NCI-H2196 (cell line): ENCODE measurements around the gene GRID2IP.
"Not testable (repeated sequence)": the region's sequence is repeated elsewhere in the genome, so short reads cannot be mapped to it uniquely, and the experiment has no call there.

Experiments
- DNase-seq: peaks from one replicate; lab custom pipeline; 2025; ENCODE audit not compliant: unreplicated experiment; lab: John Stamatoyannopoulos, UW

Gene GRID2IP

GRCh38 chr7:6551016-6551511 lies at the start of gene GRID2IP:
Gene GRID2IP (minus strand): TSS chr7:6551461. CDS start chr7:6551436, 25 bp downstream.
- no peak for DNase-seq

- no peak for DNase-seq
Measured at GRCh38 chr7:6600093-6600492, 48.8 kb upstream of the GRID2IP start.

- no peak for DNase-seq
Measured at GRCh38 chr7:6590645-6591110, 39.4 kb upstream of the GRID2IP start.

GRCh38 chr7:6589829-6590644 lies 38.8 kb upstream of the GRID2IP start, which contains the start of gene INTS15:
Gene INTS15 (plus strand): TSS chr7:6590021. CDS start chr7:6590284, 263 bp downstream.
- peak; percentile 92 for DNase-seq

GRCh38 chr7:6589151-6589828 lies 38.0 kb upstream of the GRID2IP start:
- no peak for DNase-seq

GRCh38 chr7:6588566-6588965 lies 37.3 kb upstream of the GRID2IP start:
- DNase-seq: no peak

GRCh38 chr7:6585746-6586432 lies 34.6 kb upstream of the GRID2IP start:
- not testable (repeated sequence) for DNase-seq

- no peak for DNase-seq
Measured at GRCh38 chr7:6579446-6579845, 28.2 kb upstream of the GRID2IP start.

- DNase-seq: no peak
Measured at GRCh38 chr7:6578114-6579084, 27.1 kb upstream of the GRID2IP start.

GRCh38 chr7:6577369-6578113 lies 26.3 kb upstream of the GRID2IP start, which contains the start of gene ZDHHC4:
Gene ZDHHC4 (plus strand): TSS chr7:6577454. CDS start chr7:6580562, 3,108 bp downstream.
- DNase-seq: peak; percentile 91

- not testable (repeated sequence) for DNase-seq
Measured at GRCh38 chr7:6576867-6577368, 25.7 kb upstream of the GRID2IP start.

GRCh38 chr7:6576024-6576866 lies 25.0 kb upstream of the GRID2IP start:
- DNase-seq: no peak

GRCh38 chr7:6575281-6576023 lies 24.2 kb upstream of the GRID2IP start:
- no peak for DNase-seq

- no peak for DNase-seq
Measured at GRCh38 chr7:6571160-6571779, 20.0 kb upstream of the GRID2IP start.

- no peak for DNase-seq
Measured at GRCh38 chr7:6567886-6568285, 16.6 kb upstream of the GRID2IP start.

GRCh38 chr7:6565655-6566054 lies 14.4 kb upstream of the GRID2IP start:
- no peak for DNase-seq
